GM23248 (cell line): ENCODE data around the gene SNRNP70. TPM values are rescaled to one million over a fixed set of nuclear protein-coding genes. Genes with fewer than 3 reads are reported as not detected.
"Not testable (repeated sequence)": the region's sequence is repeated elsewhere in the genome, so short reads cannot be mapped to it uniquely, and the experiment has no call there.

Experiments
- DNase-seq: peaks from one replicate; pipeline ENCODE4 v3.0.0-alpha.2; 2015
- H2AFZ ChIP-seq: fragments of 200-600 bp; sonication (generic); 2 replicates; pipeline ENCODE4 v1.6.1; 2016; ENCODE audit warnings: antibody characterized with exemption
- H3F3A ChIP-seq: fragments of 200-600 bp; sonication (generic); 2 replicates; pipeline ENCODE4 v1.6.1; 2016; ENCODE audit warnings: mild to moderate bottlenecking, antibody characterized with exemption, mixed run types; ENCODE audit not compliant: insufficient read depth
- H3K27ac ChIP-seq: fragments of 200-600 bp; sonication (generic); 2 replicates; pipeline ENCODE4 v1.5.1; 2016; ENCODE audit warnings: mild to moderate bottlenecking
- H3K27me3 ChIP-seq: fragments of 200-600 bp; sonication (generic); replicated peaks from 2 replicates; pipeline ENCODE4 v1.6.1; 2016; ENCODE audit warnings: mild to moderate bottlenecking; ENCODE audit not compliant: insufficient read depth
- H3K36me3 ChIP-seq: fragments of 200-600 bp; sonication (generic); 2 replicates; pipeline ENCODE4 v1.6.1; 2016; ENCODE audit warnings: low read depth, mild to moderate bottlenecking
- H3K4me1 ChIP-seq: fragments of 200-600 bp; sonication (generic); 2 replicates; pipeline ENCODE4 v1.6.1; 2016; ENCODE audit warnings: mild to moderate bottlenecking; ENCODE audit not compliant: insufficient read depth
- H3K4me2 ChIP-seq: fragments of 200-600 bp; sonication (generic); one replicate; pipeline ENCODE4 v1.6.1; 2016; ENCODE audit warnings: mild to moderate bottlenecking; ENCODE audit not compliant: unreplicated experiment
- H3K4me3 ChIP-seq: fragments of 200-600 bp; sonication (generic); 2 replicates; pipeline ENCODE4 v1.5.1; 2016; ENCODE audit warnings: mild to moderate bottlenecking
- H3K79me2 ChIP-seq: fragments of 200-600 bp; sonication (generic); 2 replicates; pipeline ENCODE4 v1.6.1; 2016; ENCODE audit warnings: mild to moderate bottlenecking; ENCODE audit not compliant: insufficient read depth
- H3K9ac ChIP-seq: fragments of 200-600 bp; sonication (generic); 2 replicates; pipeline ENCODE4 v1.6.1; 2016; ENCODE audit warnings: mild to moderate bottlenecking
- H3K9me2 ChIP-seq: fragments of 200-600 bp; sonication (generic); 2 replicates; pipeline ENCODE4 v1.6.1; 2016; ENCODE audit warnings: mixed run types, mild to moderate bottlenecking, moderate library complexity; ENCODE audit not compliant: insufficient read depth
- H3K9me3 ChIP-seq: fragments of 200-600 bp; sonication (generic); one replicate; pipeline ENCODE4 v1.6.1; 2017; ENCODE audit warnings: low read depth
- H4K20me1 ChIP-seq: fragments of 200-600 bp; sonication (generic); 2 replicates; pipeline ENCODE4 v1.6.0; 2016; ENCODE audit not compliant: insufficient read depth
- EZH2 ChIP-seq: fragments of 200-600 bp; sonication (generic); IDR thresholded peaks from 2 replicates; pipeline ENCODE4 v1.6.1; 2018; ENCODE audit warnings: antibody characterized with exemption, mild to moderate bottlenecking; ENCODE audit not compliant: insufficient read depth, poor library complexity, severe bottlenecking
- EZH2phosphoT487 ChIP-seq: fragments of 200-600 bp; sonication (generic); IDR thresholded peaks from 2 replicates; pipeline ENCODE4 v1.6.1; 2018; ENCODE audit warnings: antibody characterized with exemption, moderate library complexity, mild to moderate bottlenecking, low read depth; ENCODE audit not compliant: insufficient read depth
- WGBS, 2 experiments: methylation state at CpG; one replicate each; pipeline ENCODE4 v1.1.6; 2015 to 2017; ENCODE audit warnings: low lambda C conversion rate in 2 of 2, low coverage in 1 of 2; ENCODE audit errors: missing lambda C conversion rate in 2 of 2; 5-methylcytosine and 5-hydroxymethylcytosine counted together
- in situ Hi-C: fragments of 300-500 bp; cut with MboI; formaldehyde crosslinking; loops from 2 replicates; pipeline ENCODE4 v1.15.0; 2020
- polyA plus RNA-seq: library from polyadenylated mRNA; unstranded; fragments of >200 nt; fragmentation: Nextera tagmentation; extraction: Ambion mirVana; gene quantifications from 2 replicates; pipeline ENCODE4 v1.2.1, GENCODE V29; 2016
- total RNA-seq: library from RNA; depleted of rRNA; stranded (reverse); fragments of >200 nt; shearing (Covaris generic); gene quantifications from 2 replicates; pipeline ENCODE4 v1.2.3, GENCODE V29; 2014

SNRNP70 gene
- total and polyA plus RNA-seq, 2 experiments from 2014 or later = 104 to 146 TPM

- Histone ChIP-seq H3K9me3 (no peaks in the 10 kb centered on the region), H3K27ac (peak within 1 kb of the TSS; percentile 74), H3K9ac (peak within 1 kb of the TSS; percentile 84), H3K27me3 (no peaks in the 10 kb centered on the region), H3F3A (no peaks in the 10 kb centered on the region; the same call in 1 of the 2 replicates), H3K4me1 (peaks cover 7% of the 10 kb centered on the region), H3K4me3 (peak within 1 kb of the TSS; percentile 80), H3K36me3 (no peaks in the 10 kb centered on the region), H3K79me2 (no peaks in the 10 kb centered on the region), H3K9me2 (no peaks in the 10 kb centered on the region), H2AFZ (peak within 1 kb of the TSS; percentile 92), H3K4me2 (peak within 1 kb of the TSS; percentile 94), H4K20me1 (no peaks in the 10 kb centered on the region)
- 1% methylated on average over 45 to 84 of the region's 85 CpGs for WGBS, 2 experiments
- TF ChIP-seq EZH2phosphoT487 (no peak), EZH2 (no peak)
- in situ Hi-C loops = no loop called here
- peak; percentile 98 for DNase-seq
Observed at GRCh38 chr19:49118565-49119410, 33.5 kb downstream of the SNRNP70 start, which contains the start of gene C19orf73. Gene C19orf73 (minus strand): TSS chr19:49119143. CDS start chr19:49119022, 121 bp downstream.

GRCh38 chr19:49119411-49120324 is 34.4 kb downstream of the SNRNP70 start, which contains the start of gene PPFIA3:
Gene PPFIA3 (plus strand): TSS chr19:49119544. CDS start chr19:49127874, 8,330 bp downstream.
- in situ Hi-C loops = no loop called here

GRCh38 chr19:49120325-49120683 is 35.1 kb downstream of the SNRNP70 start:
- Histone ChIP-seq H3K27me3 (no peaks in the 10 kb centered on the region), H3K4me2 (no peak overlapping the region), H3F3A (no peaks in the 10 kb centered on the region; the same call in 1 of the 2 replicates), H3K9me3 (no peaks in the 10 kb centered on the region), H3K36me3 (no peaks in the 10 kb centered on the region), H3K79me2 (no peaks in the 10 kb centered on the region), H3K4me1 (peaks cover 7% of the 10 kb centered on the region), H3K9ac (no peak overlapping the region), H4K20me1 (no peaks in the 10 kb centered on the region), H3K4me3 (no peak overlapping the region), H3K9me2 (no peaks in the 10 kb centered on the region), H2AFZ (no peak overlapping the region), H3K27ac (no peak overlapping the region)
- in situ Hi-C loops = no loop called here
- TF ChIP-seq EZH2phosphoT487 (no peak), EZH2 (no peak)
- 22 to 23% methylated on average over 15 to 16 of the region's 16 CpGs for WGBS, 2 experiments
- no peak for DNase-seq

More at GRCh38 chr19:49119411-49120324, 34.4 kb downstream of the SNRNP70 start, which contains the start of gene PPFIA3:
- Histone ChIP-seq H3K27ac (peak within 1 kb of the TSS; percentile 74), H3K4me1 (peaks cover 7% of the 10 kb centered on the region), H3K4me2 (peak within 1 kb of the TSS; percentile 94), H2AFZ (peak within 1 kb of the TSS; percentile 92), H3K79me2 (no peaks in the 10 kb centered on the region), H3K9me2 (no peaks in the 10 kb centered on the region), H3K9me3 (no peaks in the 10 kb centered on the region), H3K9ac (peak within 1 kb of the TSS; percentile 84), H3K36me3 (no peaks in the 10 kb centered on the region), H3K4me3 (peak within 1 kb of the TSS; percentile 80), H3K27me3 (no peaks in the 10 kb centered on the region), H3F3A (no peaks in the 10 kb centered on the region; the same call in 1 of the 2 replicates), H4K20me1 (no peaks in the 10 kb centered on the region)
- 1 to 3% methylated on average over 27 to 76 of the region's 90 CpGs for WGBS, 2 experiments
- TF ChIP-seq EZH2phosphoT487 = no peak
- TF ChIP-seq EZH2 = no peak
- peak; percentile 89 for DNase-seq

GRCh38 chr19:49120868-49121267 is 35.6 kb downstream of the SNRNP70 start:
- H3K4me1 ChIP-seq = peaks cover 7% of the 10 kb centered on the region
- H3K4me3 ChIP-seq = no peak overlapping the region
- no peak overlapping the region for H3K4me2 ChIP-seq
- no peaks in the 10 kb centered on the region for H3K9me2 ChIP-seq
- H3K9ac ChIP-seq = no peak overlapping the region
- H3K36me3 ChIP-seq = no peaks in the 10 kb centered on the region
- H3F3A ChIP-seq = no peaks in the 10 kb centered on the region
- DNase-seq = no peak
- in situ Hi-C loops = no loop called here
- H3K27me3 ChIP-seq = no peaks in the 10 kb centered on the region; the same call in 1 of the 2 replicates
- 75 to 78% methylated on average over 2 of the region's 2 CpGs for WGBS, 2 experiments
- H3K79me2 ChIP-seq = no peaks in the 10 kb centered on the region
- H2AFZ ChIP-seq = no peak overlapping the region
- no peaks in the 10 kb centered on the region for H4K20me1 ChIP-seq
- H3K27ac ChIP-seq = no peak overlapping the region
- no peaks in the 10 kb centered on the region for H3K9me3 ChIP-seq
- TF ChIP-seq EZH2 = no peak
- no peak for TF ChIP-seq EZH2phosphoT487

- in situ Hi-C loops = not testable (repeated sequence)
Observed at GRCh38 chr19:49121841-49122240, 36.6 kb downstream of the SNRNP70 start.

GRCh38 chr19:49123285-49123684 is 38.0 kb downstream of the SNRNP70 start:
- H3K36me3 ChIP-seq, H3K27ac ChIP-seq, H4K20me1 ChIP-seq, H3K27me3 ChIP-seq, H3K9ac ChIP-seq, H3K4me2 ChIP-seq, H3K9me3 ChIP-seq, DNase-seq, in situ Hi-C loops, H3K4me3 ChIP-seq, H3K79me2 ChIP-seq, H3K9me2 ChIP-seq, H3K4me1 ChIP-seq, H3F3A ChIP-seq, H2AFZ ChIP-seq: not testable (repeated sequence)
- 73 to 74% methylated on average over 11 of the region's 11 CpGs for WGBS, 2 experiments

More at GRCh38 chr19:49121841-49122240, 36.6 kb downstream of the SNRNP70 start:
- DNase-seq, H3K4me1 ChIP-seq, H2AFZ ChIP-seq, H3K27ac ChIP-seq, H3K4me3 ChIP-seq, H4K20me1 ChIP-seq, H3K9me2 ChIP-seq, H3K27me3 ChIP-seq, H3K36me3 ChIP-seq, H3F3A ChIP-seq, H3K79me2 ChIP-seq, H3K9ac ChIP-seq, H3K9me3 ChIP-seq, H3K4me2 ChIP-seq: not testable (repeated sequence)
- WGBS, 2 experiments = 21 to 22% methylated on average over 10 of the region's 10 CpGs
